Measurements from ENCODE around the gene NHERF1.

NHERF1 gene

DNA sequence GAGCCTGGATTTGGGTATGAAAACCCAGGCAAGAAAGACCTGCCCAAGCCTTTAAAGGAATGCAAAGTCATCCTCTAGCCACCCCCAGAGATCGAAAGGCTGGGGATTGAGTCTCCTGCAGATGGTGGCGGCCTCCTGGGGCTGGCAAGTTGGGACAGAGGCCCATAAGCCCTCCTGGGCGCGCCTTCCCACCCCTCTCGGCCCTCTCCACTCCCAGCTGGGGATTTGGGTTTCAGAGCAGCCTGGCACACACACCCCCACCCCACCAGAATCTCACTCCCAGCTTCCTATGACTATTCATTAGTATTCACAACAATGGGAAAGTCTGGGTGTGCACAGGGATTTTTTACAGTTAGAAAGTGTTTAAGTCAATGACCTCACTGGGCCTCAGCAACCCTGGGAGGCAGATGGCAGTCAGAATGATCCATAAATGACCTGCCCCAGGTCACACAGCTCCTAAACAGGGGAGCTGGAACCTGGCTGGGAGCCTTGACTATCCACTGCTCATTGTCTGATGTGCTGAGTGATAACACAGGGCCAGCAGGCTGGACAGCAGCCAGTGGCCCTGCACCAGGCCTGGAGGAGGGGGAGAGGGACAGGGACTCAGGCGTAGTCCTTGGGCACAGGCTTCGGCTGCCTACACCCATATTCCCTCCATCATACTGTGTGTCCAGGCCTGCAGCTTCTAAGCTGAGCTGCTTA, 12.1 kb downstream of the NHERF1 start:
- TF ChIP-seq, protein P1, sequence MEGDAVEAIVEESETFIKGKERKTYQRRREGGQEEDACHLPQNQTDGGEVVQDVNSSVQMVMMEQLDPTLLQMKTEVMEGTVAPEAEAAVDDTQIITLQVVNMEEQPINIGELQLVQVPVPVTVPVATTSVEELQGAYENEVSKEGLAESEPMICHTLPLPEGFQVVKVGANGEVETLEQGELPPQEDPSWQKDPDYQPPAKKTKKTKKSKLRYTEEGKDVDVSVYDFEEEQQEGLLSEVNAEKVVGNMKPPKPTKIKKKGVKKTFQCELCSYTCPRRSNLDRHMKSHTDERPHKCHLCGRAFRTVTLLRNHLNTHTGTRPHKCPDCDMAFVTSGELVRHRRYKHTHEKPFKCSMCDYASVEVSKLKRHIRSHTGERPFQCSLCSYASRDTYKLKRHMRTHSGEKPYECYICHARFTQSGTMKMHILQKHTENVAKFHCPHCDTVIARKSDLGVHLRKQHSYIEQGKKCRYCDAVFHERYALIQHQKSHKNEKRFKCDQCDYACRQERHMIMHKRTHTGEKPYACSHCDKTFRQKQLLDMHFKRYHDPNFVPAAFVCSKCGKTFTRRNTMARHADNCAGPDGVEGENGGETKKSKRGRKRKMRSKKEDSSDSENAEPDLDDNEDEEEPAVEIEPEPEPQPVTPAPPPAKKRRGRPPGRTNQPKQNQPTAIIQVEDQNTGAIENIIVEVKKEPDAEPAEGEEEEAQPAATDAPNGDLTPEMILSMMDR (conservative IDR thresholded peaks at IDR 0.05; ENCODE audit: low read length): no peak
- H3K4me3 ChIP-seq (ENCODE audit: low read length): no peak overlapping the region
- DNase-seq (ENCODE audit: low read depth): no peak

DNA sequence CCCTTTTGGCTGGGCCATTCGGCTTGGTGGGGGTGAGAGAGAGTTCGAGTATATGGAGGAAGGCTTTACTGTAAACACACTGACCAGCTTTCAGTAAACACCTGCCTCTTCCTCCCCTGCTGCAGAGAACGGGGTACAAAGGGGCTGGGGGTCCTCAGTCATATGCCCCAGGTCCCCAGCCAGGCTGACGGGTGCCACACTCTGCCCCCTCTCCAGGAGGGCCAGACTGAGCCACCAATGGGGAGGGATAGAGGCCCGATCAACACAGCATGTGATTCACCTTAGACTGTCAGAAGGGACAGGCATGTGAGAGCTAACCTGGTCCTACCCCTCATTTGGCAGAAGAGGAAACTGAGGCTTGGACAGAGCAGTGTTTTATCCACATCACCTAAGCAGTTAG, 13.0 kb downstream of the NHERF1 start:
- no peak for DNase-seq (ENCODE audit: low read depth)
- H3K4me3 ChIP-seq (ENCODE audit: low read length): no peak overlapping the region
- TF ChIP-seq, protein P1 (conservative IDR thresholded peaks at IDR 0.05; ENCODE audit: low read length): no peak

DNA sequence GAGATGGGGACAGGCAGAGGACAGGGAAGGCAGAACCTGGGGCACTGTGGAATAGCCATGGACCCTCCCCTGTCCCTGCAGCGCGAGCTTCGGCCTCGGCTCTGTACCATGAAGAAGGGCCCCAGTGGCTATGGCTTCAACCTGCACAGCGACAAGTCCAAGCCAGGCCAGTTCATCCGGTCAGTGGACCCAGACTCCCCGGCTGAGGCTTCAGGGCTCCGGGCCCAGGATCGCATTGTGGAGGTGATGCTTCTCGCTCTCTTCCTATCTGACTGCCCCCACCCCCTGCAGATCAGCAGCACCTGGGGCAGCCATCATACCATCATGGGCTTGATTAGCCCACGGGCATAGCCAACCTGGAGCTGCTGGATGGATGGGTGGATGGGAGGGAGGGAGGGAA, 13.5 kb downstream of the NHERF1 start:
- TF ChIP-seq, protein P1 (conservative IDR thresholded peaks at IDR 0.05; ENCODE audit: low read length): no peak

DNA sequence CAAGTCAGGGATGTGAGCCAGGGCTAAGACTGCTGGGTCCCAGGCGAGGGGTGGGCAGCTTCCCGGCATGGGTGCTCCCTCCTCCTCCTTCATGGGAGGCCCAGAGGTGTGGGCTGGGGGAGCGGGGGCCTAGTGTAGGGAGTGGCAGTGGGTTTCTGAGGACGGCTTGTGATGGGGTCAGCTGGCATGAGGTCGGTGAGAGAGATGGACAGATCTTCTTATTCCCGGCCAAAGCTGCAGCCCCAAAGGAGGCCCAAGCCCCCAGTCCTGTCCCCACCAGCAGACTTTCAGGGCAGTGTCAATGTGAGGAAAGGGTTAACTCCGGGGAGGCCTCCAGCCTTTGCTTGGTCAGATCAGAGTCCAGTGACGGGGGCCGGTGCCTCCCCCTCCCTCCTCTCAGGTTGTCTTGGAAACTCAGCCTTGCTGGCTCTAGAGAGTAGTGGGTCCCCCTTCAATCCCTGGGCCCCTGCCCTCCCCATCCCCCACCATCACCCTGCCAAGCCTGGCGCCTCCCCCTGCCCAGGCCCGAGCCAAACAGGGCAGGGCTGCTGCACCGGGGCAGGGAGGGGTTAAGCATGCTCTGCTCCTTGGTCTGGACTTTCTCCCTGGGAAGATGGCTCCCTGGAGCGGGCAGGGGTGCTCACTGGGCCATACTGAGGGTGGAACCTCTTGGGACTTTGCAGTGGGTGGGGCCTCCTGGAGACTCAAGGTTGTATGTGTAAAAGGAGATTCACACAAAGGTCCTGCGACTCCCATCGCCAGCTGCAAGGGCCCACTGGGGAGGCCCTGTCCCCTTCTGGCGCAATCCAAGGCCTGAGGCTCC, 15.3 kb downstream of the NHERF1 start:
- no peak overlapping the region for H3K4me3 ChIP-seq (ENCODE audit: low read length)
- no peak for DNase-seq (ENCODE audit: low read depth)
- TF ChIP-seq, protein P1 (conservative IDR thresholded peaks at IDR 0.05; ENCODE audit: low read length): no peak

More for the DNA sequence above, 13.5 kb downstream of the NHERF1 start:
- H3K4me3 ChIP-seq (ENCODE audit: low read length): no peak overlapping the region
- no peak for DNase-seq (ENCODE audit: low read depth)

DNA sequence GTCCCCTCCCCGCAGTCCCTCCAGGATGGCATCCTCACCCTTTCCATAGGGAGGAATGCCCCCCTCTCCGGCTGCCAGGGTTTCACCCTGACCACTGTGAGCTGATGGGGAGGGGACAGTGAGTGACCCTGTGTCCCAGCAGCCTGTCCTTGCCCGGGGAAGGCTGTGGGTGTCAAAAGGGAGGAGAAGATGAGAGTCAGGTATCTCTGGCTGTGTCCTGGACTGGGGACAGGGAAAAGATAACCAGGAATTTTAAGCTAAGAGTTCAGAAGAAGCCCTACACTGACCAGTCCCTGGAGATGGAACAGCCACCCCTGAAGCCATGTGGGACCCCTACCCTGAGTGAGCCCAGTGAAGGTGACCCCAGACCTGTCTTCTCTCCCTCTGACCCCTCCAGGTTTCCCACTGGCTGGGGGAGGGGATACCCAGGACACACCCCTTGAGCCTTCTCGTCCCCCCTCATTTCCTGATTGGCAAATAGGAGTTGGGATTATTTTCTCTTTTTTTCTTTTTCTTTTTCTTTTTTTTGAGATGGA, 16.4 kb downstream of the NHERF1 start:
- H3K4me3 ChIP-seq (ENCODE audit: low read length): no peak overlapping the region
- no peak for DNase-seq (ENCODE audit: low read depth)
- TF ChIP-seq, protein P1 (conservative IDR thresholded peaks at IDR 0.05; ENCODE audit: low read length): no peak

DNA sequence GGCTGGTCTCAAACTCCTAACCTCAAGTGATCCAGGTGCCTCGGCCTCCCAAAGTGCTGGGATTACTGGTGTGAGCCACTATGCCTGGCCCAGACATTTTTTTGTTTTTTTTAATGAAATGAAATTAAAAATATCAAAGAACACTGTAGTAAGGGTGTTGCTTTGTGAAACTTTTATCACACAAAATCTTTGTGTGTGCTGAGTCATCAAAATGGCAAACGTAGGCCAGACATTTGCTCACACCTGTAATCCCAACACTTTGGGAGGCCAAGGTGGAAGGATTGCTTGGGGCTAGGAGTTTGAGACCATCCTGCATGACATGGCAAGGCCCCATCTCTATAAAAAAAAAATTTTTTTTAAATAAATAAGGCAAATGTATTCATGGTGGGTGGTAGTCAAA, 18.0 kb downstream of the NHERF1 start:
- no peak for DNase-seq (ENCODE audit: low read depth)
- TF ChIP-seq, protein P1 (conservative IDR thresholded peaks at IDR 0.05; ENCODE audit: low read length): no peak
- H3K4me3 ChIP-seq (ENCODE audit: low read length): no peak overlapping the region

Measured in AG10803 (cell line).